HG03196 (cell line): ENCODE measurements around the gene HAPLN1.

ENCODE experiments used
- ATAC-seq: cut with Tn5 transposase; IDR thresholded peaks from one replicate; pipeline ENCODE4 v1.9.1; 2021; ENCODE audit not compliant: unreplicated experiment

The HAPLN1 gene

DNA sequence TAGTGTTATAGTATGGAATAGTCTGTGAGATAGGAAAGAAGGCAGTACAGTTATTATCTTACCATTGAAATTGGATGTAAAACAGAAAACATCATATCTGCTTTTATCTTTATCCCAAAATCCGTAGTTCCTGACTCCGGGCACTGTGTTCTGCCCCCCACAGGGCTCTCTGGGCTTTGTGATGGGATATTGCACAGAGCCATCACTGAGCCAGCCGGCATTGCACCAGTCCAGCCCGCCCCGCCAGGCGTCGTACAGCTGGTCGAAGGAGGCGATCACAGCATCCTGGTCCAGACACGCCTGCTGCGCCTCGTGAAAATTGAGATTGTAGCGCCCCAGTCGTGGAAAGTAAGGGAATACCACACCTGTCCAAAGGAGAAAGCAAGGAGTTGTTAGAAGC lies 76.4 kb downstream of the HAPLN1 start:
- ATAC-seq, result no peak

DNA sequence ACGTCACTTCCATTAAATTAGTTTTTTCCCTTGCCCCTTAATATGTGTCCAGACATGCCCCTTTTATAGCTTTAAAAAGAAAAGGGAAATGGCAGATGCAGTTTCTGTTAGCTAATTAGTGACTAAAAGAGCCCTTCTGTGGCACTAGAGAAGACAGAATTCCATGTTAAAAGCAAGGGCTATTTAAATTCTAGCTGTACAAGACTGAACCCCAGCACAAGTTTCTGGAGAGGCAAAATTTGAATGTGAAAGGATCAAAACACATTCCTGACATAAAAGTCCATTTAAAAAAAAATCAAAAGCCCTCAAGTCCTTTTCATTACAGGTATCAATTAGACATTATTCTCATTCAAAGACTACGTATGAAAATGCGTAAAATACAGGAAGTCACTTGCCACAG lies 78.7 kb downstream of the HAPLN1 start:
- ATAC-seq, result no peak

GRCh38 chr5:83639911-83640310 lies 80.7 kb downstream of the HAPLN1 start:
- ATAC-seq, result no peak

GRCh38 chr5:83636156-83636555 lies 84.5 kb downstream of the HAPLN1 start:
- ATAC-seq, result no peak

- ATAC-seq, result no peak
Observed at GRCh38 chr5:83633285-83633684, 87.4 kb downstream of the HAPLN1 start.

DNA sequence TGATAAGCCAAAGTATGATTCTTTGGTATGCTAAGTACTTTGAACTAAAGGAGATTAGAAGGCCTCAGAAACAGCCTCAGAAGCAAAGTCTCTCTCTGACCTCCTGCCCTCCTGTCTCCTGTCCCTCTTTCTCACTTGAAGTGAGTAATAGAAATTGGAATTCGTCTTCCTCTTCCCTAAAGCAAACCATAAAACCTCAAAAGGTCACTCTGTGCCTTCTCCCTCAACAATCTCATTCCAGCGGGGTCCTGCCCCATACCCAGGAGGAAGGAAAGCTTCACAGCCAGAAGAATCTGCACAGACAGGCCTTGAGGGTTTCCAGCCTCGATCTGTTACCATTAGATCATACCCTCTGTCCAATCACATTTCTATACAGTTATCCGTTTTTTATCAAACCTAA lies 87.8 kb downstream of the HAPLN1 start:
- no peak for ATAC-seq

DNA sequence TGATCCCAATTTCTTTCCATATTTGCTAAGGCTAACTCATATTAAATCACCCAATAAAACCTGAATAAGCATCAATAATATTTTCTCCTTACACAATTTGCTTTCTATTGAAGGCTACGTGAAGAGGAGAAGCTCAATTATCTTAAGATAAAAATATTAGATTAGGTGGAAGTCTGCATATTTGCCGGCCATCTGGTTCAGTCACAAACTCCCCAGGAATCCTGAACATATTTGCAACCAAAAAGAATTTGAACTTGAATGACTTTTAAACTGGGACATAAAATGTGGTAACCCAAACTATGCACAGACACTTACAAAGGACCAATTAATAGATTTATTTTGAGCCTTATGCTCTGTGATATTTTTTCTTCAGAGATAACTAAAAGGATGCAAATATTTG lies 92.3 kb downstream of the HAPLN1 start:
- ATAC-seq, result no peak

GRCh38 chr5:83614841-83615240 lies 105.8 kb downstream of the HAPLN1 start:
- no peak for ATAC-seq

DNA sequence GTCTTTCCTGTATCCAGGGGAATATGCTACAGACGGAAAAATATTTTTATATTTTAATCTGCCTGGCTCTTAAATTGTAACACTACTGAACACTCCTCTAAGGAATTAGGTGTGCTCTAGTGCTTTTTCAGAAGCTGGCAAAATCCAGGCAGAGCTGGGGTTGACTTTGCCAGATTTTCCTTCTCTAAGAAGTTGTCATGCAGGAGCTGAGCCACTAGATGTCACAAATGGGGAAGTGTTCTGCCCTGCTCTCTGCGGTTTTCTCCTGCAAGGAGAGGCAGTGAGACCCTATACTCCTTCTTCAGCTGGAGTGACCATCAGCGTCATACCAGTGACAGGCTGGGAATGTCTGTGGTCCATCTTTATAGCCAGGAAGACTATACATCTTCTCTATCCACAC lies 112.5 kb downstream of the HAPLN1 start:
- ATAC-seq, result no peak

DNA sequence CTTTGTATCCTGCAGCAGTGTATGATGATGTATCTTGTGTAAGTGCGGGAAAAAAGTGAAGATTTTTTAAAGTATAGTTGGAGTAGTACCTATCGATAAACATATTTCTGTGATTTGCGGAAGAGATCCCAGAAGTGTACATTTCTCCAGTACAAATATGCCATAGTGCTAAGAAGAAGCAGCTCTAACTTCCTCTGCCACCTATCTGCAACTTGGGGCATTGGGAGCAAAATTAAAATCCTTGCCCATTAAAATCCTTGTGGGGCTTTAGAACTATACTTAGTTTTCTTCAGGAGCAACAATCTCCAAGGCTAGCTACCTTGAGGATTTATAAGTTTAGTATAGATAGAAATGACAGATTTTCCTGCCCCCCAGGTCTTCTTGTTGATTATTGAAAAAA lies 125.4 kb downstream of the HAPLN1 start:
- no peak for ATAC-seq

- ATAC-seq, result no peak
Observed at GRCh38 chr5:83590966-83591365, 129.7 kb downstream of the HAPLN1 start.

DNA sequence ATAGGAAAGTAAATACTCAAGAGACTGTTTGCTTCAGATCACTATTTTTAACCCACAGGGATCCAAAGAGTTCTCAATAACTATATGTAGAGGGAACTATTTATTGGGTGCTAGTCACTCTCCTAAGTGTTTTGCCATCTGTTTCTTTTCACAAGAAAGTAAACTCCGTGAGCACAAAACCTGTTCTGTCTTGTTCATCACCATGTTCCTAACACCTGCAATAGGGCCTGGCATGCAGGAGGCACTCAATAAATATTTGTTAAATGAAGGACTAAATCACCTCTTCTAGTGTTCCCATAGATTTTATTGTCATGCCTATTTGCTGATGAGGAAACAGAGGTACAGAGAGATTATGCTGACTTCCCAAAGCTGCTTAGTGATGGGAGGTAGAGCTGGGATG lies 130.9 kb downstream of the HAPLN1 start:
- no peak for ATAC-seq
